NCI-H748 (cell line): ENCODE data around the gene LMAN2L.

Experiments used
- DNase-seq: peaks from one replicate; lab custom pipeline; 2025; ENCODE audit not compliant: unreplicated experiment; lab: John Stamatoyannopoulos, UW

The LMAN2L gene

DNA sequence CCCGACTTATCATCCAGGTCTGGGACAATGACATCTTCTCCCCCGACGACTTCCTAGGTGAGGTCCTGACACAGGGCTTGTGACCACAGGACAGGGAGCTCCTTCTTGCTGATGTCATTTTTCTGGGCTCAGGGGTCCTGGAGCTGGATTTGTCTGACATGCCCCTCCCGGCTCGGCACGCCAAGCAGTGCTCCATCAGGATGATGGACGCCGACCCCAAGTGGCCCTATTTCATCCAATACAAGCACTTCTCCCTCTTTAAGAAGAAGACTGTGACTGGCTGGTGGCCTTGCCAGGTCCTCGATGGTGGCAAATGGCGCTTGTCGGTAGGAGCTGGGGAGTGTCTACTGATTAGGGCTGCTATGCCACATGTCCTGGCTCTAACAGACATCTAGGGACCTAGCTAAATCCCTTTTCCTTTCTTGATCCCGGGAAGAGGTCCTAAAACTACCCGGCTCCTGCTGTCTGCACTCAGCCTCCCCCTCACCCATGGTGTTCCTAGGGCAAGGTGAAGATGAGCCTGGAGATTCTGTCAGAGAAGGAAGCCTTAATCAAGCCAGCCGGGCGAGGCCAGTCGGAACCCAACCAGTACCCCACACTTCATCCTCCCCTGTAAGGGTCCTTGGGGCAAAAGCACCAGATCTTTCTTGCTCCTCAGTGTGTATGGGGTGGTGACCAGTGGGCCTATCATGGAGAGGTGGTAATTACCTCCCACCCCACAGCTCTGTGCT, 36.7 kb downstream of the LMAN2L start:
- DNase-seq, result no peak

DNA sequence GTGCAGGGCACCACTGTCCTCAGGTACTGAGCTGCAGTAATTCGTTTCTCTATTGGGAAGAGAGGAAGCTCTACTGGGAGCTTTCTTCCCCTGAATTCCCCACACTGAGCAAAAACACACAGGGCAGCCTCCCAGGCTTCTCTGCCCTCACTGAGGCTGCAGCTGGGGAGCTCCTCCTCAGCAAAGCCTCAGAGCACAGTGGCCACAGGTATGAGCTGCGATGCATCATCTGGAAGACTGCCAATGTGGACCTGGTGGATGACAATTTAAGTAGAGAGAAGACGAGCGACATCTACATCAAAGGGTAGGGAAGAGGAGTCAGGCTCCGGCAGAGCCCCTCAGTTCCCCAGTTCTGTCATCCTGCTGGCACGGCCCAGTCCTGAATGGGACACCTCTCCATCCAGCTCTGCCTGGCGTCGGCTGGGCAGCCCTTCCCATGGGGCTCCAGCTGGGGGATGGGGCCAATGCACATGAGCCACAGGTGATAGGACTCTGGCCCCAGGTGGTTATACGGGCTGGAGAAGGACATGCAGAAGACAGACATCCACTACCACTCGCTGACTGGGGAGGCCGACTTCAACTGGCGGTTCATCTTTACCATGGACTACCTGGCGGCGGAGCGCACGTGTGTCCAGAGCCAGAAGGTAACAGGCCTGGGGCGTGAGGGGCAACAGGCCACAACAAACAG, 37.6 kb downstream of the LMAN2L start:
- DNase-seq, result no peak

GRCh38 chr2:96701636-96702035, 38.2 kb downstream of the LMAN2L start:
- no peak for DNase-seq

DNA sequence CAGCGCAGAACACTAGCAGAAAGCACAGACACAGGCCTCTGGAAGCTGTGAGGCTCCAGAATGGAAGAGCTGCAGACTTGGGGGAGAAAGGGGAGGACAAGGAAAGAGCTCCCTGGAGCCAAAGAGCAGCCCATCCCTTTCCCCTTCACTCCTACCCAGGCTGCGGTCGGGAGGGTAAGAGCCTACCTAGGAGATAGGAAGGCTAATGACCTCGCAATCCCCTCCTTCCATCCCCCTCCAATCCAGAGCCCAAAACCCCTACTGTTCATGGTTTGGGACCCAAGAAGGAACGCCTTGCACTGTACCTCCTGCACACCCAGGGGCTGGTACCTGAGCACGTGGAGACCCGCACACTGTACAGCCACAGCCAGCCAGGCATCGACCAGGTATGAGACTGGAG, 39.8 kb downstream of the LMAN2L start:
- no peak for DNase-seq

DNA sequence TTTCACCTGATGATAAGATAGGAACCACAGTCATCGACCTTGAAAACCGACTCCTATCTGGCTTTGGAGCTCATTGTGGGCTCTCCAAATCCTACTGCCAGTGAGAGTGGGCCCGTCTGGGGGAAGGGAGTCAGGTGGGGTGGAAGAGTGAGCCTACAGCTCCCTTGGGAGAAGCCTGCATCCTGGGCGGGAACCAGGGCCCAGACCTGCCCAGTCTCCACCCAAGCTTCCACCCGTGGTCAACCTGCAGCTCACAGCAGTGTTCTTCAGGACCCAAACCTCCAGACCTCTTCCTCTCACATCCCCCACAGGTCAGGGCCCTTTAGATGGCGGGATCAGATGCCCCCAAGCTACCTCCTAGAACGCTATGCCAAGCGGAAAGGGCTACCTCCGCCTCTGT, 40.2 kb downstream of the LMAN2L start:
- no peak for DNase-seq

GRCh38 chr2:96699021-96699420, 40.8 kb downstream of the LMAN2L start:
- no peak for DNase-seq

DNA sequence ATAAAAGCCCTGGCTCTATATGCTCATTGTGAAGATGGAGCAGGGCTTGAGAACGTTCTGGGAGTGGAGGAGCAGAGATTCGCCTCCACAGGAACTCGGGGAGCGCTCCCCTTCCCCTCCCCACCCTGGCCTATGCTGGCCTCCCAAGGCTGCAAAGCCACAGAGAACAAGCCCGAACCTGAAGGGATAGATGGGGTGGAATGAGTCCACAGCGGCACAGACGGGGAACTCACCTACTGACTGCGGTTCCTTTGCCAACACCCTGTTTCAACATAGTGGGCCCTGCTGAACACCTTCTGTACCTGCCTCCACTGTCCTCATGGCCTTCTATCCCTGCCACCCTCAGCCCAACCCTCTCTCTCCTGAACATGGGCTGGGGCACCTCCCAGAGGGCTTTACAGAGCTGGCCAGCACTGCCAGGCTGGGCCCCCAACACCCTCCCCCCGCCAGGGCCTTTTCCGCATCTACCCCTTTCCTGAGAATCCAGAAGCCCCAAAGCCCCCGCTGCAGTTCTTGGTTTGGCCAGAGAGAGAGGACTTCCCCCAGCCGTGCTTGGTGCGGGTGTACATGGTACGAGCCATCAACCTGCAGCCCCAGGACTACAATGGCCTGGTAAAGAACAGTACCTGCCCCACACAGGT, 41.5 kb downstream of the LMAN2L start:
- no peak for DNase-seq

DNA sequence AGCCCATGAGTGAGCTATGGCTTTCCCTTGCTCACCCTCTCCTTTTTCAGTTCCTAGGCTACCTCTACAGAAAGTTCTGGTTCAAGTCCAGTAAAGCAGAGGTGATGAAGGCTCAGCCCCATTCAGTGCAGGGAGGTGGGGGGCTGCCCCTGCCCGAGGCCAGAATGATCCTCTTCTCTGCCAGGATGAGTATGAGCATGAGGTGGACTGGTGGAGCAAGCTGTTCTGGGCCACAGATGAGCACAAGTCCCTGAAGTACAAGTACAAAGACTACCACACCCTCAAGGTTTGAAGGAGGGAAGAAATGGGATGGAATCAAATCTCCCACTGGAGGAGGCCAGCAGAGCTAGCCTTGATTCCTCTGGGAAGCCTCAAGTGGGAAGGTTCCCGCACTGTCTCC, 42.4 kb downstream of the LMAN2L start:
- DNase-seq, result no peak

- DNase-seq, result no peak
These were observed 44.3 kb downstream of the LMAN2L start for GRCh38 chr2:96695602-96696001.

DNA sequence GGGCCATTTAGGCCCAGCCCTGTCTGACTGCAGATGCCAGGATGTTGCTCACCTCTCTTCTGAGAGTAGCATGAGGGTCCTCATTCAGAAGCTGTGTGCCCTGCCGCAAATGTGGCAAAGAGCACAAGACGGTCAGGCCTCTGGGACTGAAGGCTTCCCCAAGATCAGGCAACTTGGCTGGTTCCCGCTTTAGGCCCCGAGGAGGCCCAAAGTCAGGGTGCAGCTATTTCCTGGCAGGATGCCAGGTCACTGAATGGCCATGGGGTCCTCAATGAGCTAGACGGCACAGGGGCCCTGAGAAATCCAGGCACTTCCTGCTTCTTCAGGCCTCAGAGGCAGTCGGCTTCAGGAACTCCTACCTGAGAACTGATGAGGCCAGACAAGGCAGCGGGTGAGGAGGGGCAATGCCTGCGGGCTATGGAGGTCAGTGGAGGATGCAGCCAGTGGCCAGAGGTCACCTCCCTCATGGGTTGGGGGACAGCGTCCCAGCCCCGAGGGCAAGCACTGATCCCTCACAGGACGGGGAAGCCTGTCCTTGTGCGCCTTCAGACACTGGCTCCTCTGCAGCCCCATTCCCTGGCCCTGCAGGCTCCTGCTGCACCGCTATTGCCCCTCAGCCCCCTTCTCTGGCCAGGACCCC, 44.9 kb downstream of the LMAN2L start:
- no peak for DNase-seq

GRCh38 chr2:96694279-96694678, 45.6 kb downstream of the LMAN2L start:
- no peak for DNase-seq

GRCh38 chr2:96693286-96694200, 46.3 kb downstream of the LMAN2L start:
- no peak for DNase-seq

- DNase-seq, result no peak
These were observed 47.5 kb downstream of the LMAN2L start for GRCh38 chr2:96692094-96692971.

- no peak for DNase-seq
These were observed 48.7 kb downstream of the LMAN2L start for GRCh38 chr2:96691022-96691612.

- no peak for DNase-seq
These were observed 49.4 kb downstream of the LMAN2L start for GRCh38 chr2:96690306-96691021.

GRCh38 chr2:96689431-96689991, 50.4 kb downstream of the LMAN2L start:
- no peak for DNase-seq

- DNase-seq, result no peak
These were observed 51.0 kb downstream of the LMAN2L start for GRCh38 chr2:96688649-96689430.
